GOT3 (cell line): Measurements from ENCODE around the gene RIC8B.
"Not testable (repeated sequence)": the region's sequence is repeated elsewhere in the genome, so short reads cannot be mapped to it uniquely, and the experiment has no call there.

Source experiments
- DNase-seq: peaks from one replicate; lab custom pipeline; 2025; ENCODE audit warnings: mixed read lengths; lab: John Stamatoyannopoulos, UW

RIC8B gene, protein sequence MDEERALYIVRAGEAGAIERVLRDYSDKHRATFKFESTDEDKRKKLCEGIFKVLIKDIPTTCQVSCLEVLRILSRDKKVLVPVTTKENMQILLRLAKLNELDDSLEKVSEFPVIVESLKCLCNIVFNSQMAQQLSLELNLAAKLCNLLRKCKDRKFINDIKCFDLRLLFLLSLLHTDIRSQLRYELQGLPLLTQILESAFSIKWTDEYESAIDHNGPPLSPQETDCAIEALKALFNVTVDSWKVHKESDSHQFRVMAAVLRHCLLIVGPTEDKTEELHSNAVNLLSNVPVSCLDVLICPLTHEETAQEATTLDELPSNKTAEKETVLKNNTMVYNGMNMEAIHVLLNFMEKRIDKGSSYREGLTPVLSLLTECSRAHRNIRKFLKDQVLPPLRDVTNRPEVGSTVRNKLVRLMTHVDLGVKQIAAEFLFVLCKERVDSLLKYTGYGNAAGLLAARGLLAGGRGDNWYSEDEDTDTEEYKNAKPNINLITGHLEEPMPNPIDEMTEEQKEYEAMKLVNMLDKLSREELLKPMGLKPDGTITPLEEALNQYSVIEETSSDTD

DNA sequence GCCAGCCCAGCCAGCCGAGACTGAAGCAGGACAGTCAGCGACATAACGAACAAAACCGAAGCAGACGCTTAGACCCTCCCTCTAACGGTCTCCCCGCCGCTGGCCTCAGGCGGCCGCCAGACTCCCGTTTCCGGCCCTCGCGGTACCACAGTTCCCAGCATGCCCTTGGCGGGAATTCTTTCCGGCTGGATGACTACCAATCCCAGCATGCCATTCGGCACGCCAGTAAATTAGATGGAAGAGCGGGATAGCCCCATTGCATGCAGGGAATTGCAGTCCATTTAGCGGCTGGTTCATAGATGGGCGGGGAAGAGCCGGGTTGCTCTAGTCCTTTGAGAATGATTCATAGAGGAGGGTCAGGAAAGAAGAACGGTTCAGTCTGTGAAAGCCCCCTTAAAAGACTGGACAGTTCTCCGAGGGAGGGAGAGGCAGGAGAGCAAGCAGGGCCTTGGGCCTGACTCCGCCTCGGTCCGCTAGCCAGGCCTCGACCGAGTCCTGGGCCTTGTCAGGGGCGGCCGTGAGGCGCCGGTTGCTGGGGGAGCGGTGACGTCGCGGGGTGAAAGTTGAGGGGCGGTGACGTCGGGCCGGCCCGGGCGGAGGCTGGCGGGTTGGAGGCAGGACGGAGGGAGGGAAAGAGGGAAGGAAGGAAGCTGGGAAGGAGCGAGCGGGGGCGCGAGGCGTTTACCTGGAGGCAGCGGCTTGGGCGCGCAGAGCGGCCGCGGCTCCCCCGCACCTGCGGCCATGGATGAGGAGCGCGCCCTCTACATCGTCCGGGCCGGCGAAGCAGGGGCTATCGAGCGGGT lies at the start of gene RIC8B:
Gene RIC8B, plus strand, starts transcription at position 678 of the 803 bp plus-strand sequence. Its CDS starts 64 bp downstream, at position 742.
- DNase-seq, result peak; percentile 64

DNA sequence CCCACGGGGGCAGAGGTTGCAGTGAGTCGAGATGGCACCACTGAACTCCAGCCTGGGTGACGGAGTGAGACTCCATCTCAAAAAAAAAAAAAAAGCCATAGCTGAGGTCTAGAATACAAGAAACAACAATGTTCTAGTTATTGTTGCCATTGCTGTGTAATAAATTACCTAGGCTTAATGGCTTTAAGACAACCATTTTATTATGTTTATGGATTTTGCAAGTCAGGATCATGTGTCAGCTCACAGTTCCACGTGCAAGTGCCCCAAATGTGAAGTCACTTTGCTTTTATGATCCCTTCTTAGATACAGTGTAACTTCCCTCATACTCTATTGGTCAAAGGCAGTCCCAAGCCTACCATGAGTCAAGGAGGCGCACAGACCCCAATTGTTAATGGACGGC lies 49.5 kb upstream of the RIC8B start:
- no peak for DNase-seq

DNA sequence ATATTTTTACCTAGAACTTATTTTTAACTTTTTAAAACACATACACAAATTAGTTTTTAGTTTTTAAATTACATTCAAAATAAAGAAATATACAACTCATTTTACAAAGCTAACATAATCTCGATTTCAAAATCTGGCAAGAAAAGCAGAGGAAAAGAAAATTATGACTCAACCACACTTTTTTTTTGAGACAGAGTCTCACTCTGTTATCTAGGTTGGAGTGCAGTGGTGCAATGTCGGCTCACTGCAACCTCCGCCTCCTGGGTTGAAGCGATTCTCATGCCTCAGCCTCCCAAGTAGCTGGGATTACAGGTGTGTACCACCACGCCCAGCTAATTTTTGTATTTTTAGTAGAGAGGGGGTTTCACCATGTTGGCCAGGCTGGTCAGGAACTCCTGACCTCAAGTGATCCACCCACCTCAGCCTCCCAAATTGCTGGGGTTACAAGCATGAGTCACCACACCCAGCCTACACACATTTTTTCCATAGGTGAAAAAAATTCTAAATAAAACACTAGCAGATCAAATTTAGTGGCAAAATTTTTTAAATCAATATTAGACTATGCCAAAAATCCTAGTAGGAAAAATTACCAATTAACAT lies 47.8 kb upstream of the RIC8B start:
- DNase-seq, result not testable (repeated sequence)

DNA sequence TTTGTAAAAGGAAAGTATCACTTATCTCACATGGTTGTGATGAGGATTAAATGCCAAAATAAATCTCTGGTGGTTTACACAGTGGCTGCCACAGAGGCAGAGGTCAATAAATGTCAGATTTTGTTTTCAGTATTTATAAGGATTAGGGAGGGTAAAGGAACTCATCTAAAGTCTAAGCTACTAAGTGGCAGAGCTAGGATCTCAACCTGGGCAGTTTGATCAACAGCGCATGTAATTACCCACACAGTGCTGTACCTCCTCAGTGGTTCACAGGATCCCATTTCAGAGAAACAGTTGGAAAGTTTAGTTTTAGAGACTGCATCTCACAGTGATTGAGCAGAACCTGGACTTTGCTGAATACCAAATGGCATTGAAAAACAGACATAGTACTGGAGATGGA lies 44.9 kb upstream of the RIC8B start:
- no peak for DNase-seq

DNA sequence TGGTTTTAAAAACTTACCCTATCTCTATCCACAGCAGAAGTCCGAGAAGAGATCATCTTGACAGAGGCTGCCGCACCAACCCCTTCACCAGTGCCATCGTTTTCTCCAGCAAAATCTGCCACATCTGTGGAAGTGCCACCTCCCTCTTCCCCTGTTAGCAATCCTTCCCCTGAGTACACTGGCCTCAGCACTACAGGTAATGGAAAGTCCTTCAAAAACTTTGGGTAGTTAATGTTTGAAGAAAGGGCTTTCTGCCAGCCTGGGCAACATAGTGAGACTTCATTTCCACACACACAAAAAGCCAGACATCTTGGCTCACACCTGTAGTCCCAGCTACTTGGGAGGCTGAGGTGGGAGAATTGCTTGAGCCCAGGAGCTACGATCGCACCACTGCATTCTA lies 41.6 kb upstream of the RIC8B start:
- DNase-seq, result no peak

DNA sequence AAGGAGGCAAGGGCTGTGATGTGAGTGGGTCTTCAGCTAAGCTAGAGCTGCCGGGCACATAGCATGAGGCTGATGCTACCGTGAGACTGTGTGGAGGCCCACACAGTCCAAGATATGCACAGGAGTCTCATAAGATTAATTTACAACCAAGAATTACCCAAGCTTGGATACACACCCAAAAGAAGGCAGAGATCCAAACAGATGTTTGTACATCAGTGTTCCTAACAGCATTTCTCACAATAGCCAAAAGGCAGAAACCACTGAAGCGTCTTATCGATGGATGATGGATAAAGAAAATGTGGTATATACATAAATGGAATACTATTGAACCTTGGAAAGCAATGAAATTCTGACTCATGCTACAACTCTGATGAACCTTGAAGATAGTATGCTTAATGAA lies 40.8 kb upstream of the RIC8B start:
- no peak for DNase-seq

DNA sequence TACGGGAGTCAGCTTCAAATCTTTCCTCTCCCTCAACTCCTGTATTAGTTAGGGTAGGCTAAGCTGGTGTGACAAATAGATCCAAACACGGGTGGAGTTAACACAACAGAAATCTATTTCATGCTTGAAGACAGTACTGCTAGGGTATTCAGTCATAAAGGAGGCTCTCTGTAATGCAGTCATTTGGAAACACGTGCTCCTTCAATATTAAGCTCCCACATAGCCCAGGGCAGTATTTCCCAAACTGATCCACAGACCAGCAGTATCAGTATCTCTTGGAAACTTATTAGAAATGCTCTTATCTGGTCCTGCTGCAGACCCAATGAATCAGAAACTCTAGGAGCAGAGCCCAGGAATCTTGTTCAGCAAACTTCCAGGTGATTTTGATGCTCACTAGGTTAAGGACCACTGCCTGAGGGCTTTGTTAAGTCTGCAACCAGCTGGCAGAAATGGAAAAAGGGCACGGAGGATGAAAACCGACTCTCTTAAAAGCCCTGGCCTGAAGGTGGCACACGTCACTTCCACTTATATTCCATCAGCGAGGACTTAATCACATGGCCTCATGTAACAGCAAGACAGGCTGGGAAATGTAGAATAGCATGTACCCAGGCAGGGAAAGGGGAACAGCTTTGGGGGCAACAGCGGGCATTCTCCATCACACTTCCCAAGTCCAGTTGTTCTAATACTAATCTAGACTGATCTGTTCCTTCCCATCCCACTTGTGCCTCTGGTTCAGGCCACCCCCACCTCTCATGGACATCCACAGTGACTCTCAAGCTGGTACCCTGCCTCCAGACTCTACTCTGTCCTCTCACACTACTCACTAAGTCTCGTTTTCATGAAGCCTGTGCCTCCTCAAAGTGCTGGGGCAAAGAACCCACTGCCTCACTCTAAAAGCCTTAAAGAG lies 38.2 kb upstream of the RIC8B start:
- no peak for DNase-seq

DNA sequence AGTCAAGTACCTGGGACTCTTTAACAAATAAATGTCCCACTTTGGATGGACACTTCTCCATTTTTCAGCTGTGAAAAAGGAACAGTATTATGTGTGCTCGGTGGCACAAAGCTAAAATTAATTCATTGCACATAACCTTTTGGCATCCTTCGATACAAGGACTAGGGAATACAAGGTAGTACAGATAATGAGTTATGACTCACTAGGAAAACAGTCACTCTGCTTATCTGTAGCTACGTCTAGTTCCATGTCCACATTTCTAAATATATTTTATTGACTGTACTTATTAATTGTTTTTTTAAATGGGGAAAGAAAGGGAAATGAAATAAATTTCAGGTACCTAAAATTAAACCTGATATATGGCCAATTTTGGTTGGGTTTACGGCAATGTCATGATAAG lies 35.2 kb upstream of the RIC8B start:
- DNase-seq, result no peak

DNA sequence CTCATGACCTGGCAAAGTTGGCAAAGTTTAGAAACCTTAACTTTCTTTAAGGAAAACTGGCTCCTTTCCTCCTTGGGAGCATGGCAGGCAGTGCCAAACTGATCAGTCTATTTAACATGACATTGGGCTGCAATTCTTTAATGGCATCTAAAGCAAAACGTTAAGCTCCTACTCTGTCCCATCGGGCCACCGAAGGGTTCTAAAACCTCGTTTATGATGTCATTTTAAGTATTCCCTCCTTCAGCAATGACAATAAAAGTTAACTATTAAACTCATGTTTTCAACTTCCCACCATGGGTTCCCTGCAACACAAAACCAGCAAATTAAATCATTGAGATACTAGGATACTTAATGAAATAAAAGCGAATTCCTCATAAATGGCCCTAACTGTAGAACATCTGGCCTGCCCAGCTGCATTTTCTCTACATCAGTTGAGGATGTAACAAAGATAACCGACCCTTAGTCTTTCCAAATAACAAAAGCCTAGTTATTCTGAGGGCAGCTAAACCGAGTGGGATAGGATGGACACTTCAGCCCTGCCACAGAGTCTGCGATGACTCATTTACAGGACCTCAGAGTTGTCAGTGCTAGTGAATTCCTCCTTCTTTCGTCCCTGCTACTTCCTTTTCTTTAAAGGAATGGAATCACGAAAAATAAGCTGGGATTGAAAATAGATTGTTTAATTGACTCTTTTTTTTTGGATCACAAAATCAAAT lies 34.5 kb upstream of the RIC8B start:
- no peak for DNase-seq

DNA sequence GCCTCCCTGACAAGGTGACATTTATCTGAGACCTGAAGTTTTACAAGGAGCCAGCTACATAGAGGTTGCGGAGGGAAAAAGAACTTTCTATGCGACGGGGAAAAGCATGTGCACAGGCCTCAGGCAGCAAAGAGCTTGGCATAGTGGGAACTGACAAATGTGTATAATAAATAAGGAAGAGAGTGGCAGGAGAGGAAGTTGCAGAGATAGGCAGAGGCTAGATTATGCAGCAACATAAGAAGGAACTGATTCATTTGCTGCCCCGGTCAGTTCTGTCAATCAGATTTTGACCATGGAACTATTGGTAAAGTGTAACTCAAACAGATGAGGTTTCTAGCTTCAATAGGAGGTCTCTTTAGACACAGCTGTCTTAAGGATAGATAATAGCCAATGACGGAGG lies 33.7 kb upstream of the RIC8B start:
- DNase-seq, result no peak

DNA sequence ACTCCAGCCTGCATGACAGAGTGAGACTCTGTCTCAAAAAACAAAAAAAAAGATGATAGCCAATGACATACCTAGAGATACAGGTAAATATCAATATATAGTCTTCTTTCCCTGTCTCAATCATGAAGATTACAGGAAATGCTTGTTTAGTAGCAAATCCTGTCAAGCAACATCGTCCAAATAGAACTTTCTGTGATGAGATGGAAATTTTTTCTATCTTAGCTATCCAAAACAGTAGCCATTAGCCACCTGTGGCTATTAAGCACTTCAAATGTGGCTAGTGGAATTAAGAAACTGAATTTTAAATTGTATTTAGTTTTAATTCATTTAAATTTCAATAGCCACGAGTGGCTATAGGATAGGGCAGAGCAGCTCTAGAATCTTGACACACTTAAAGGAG lies 33.2 kb upstream of the RIC8B start:
- DNase-seq, result no peak

DNA sequence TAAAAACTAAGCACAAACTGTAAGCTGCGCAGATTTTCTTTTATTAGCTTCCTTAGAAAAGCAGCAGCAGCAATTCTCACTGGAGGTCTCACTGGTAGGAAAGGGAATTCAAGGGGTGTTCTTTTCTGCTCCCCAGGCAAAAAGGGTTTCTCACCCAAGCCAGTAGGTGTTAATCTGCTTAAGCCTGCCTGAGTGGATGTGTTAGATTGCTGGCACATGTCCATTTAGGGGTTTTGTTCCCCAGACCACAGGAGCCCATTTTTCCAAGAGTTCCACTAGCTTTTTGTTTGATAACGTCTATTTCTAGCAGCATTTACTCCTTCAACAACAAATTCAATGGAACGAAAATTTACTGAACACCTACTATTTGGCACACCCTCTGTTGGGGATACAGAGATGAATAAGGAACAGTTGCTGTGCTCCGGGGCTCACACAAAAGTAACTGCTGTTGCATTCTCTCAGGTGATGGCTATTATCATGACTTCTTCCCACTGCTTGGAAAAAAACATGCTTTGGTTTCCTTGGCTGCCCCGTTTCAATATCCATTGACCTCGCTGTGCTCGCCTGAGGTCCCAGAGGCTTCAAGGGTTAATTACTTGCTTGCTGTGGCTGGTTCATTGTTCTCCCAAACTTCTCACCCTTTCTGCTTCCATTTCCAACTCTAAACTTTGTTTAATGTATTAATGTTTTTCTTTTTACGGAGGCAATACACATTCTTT lies 31.1 kb upstream of the RIC8B start:
- DNase-seq, result no peak

DNA sequence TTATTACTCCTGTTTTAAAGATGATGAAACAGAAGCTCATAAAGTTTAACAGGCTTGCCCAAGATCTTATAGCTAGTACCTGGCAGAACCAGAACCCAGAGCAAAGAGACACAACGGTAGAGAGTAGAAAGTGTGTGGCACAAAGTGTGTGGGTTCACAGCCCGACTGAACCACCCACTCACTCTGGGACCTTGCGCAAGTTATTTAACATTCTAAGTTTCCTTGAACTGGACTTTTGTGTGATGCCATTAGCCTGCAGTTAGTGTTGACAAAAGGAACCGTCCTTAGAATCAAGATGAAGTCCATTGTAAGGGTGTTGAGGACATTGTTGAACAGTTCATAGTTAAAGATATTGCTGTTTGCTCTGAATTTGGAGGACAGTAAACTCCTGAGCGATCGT lies 29.9 kb upstream of the RIC8B start:
- no peak for DNase-seq

DNA sequence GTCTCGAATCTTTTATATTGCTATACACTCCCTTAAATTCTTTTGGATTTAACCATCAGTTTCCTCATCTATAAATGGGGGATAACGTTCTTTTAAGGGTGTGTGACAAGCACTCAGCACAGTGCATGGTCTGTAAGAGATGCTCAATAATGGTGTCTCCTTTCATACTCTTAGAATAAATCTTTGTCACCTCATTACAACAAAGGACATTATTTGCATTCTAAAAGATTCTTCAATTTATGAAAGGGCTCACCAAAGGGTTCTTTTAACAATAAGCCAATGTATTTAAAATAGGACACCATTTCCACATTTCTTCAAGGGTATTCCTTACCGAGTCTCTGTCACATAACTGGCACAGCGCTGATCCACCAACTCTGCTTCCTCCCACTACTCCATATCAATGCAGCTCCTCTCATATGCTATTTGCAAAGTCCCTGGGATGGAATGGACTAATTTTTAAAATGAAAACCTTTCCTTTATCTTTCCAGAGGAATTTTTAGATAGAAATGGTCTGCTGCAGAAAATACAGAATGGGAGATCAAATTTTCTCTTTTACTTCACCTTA lies 29.2 kb upstream of the RIC8B start:
- no peak for DNase-seq

DNA sequence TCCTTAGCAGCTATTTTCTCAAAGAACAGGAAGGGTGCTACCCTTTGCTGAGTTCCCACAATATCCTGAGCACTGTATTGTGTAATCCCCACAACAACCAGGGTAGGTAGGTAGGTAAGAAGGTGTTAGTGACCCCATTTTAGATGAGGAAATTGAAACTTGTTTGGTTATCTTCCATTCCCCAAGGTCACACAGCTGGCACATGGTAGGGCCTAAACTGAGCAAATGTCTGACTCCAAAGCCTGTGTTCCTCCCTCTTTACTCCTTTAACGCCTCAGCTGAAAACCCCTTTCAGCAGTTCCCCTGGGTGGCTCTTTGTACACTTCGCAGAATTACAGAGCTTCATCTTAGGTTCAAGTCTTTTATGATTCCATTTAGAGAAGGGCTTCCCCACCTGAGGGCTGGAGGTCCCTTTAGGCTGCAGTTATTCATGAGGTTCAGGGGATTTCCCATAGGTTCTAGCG lies 26.5 kb upstream of the RIC8B start:
- DNase-seq, result no peak

DNA sequence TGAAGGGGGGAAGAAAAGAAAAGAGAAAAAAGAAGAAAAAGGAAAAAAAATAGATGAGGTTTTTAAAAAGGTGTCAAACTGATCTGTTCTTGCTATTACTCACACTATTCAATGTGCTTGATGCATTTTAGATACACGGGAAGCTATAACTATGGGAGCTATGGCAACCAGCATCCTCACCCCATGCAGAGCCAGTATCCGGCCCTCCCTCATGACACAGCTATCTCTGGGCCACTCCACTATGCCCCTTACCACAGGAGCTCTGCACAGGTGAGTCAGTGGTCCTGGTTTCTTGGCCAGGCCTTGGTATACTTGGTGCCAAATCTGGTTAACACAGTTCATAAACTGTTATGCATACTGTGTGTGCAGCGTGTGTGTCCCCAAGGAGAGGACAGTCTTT lies 24.0 kb upstream of the RIC8B start:
- DNase-seq, result no peak

DNA sequence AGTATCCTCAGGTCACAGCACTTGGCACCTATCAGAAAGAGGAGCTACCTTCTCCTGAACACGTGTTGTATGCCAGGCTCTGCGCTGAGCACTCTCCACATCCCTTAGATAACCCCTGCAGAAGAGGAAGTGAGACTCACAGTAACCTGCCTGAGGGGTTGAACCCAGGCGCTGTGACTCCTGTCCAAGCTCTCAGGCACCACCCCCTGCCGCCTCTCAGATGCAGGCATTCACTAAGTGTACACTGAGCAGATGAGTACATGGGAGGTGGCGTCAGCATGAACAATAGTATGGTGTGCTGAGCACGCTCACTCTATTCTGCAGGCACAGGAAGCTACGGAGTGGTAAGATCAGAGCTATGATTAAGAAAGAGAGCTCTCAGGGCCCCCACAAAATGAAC lies 21.0 kb upstream of the RIC8B start:
- DNase-seq, result no peak

DNA sequence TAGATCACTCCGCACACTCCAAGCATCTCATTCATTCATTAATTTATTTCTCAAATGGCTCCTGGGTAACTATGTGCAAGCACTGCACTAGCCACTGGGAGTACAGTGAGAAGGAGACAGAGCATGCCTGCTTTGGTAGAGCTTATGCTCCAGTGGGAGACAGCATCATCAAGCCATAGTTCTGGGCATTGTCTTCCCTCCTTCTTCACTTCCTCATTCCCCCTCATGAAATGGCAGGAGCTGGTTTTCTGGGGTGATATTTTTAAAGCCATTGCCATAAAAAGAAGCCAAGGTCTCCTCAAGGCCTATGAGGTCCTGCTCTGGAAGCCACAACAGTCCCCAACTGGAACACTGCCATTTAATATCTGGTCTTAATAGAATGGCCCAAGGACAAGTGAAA lies 20.2 kb upstream of the RIC8B start:
- no peak for DNase-seq

DNA sequence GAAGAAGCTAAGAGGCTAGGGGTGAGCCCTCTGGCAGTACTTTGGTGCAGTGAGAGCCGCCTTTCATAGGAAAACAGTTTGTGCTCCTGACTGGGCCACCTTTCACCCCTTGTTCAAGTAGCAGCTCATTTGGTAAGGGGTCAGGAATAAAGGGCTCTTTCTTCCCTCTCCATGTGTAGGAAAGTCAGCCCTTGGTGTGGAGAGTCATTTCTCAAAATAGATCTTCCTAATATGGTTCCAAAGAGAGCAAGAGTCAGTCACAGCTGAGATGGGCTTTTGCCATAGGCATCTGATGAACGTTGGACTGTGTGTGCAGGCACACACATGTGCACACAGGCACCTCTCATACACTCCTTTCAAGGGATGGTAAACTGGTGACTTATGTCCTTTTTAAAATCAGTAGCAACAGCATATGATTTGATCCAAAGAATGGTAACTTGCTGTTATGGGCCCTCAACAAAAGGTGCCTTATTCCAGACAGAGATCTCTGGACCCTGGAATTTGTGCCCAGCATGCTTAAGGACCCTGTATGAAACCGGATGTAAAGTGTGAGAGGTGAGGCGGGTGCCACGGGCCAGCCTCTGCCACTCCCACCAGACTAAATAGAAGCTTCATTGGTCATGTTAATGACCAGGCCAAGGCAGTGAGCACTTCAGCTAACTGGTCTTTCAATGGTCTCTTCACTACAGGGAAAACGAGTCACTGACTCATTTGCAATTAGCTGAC lies 16.7 kb upstream of the RIC8B start:
- DNase-seq, result no peak
